CD4-positive, alpha-beta memory T cell (primary cell): ENCODE data around the gene DUSP22. TPM values are rescaled to one million over a fixed set of nuclear protein-coding genes. Genes with fewer than 3 reads are reported as not detected.
A peak's percentile ranks its signal among the peaks of the same experiment; 100 is the strongest.

Experiments
- CTCF ChIA-PET: fragments of 350-600 bp; sonication (Branson Sonifier 250); formaldehyde crosslinking; loops from one replicate; lab custom pipeline; 2021; ENCODE audit warnings: inconsistent platforms; ENCODE audit not compliant: partially characterized antibody; lab: Charles Lee
- POLR2A ChIA-PET: fragments of 350-600 bp; sonication (Branson Sonifier 250); formaldehyde crosslinking; loops from one replicate; lab custom pipeline; 2021; ENCODE audit not compliant: partially characterized antibody; lab: Charles Lee
- DNase-seq, 5 donors: peaks; one replicate each; pipeline versions ENCODE4 v3.0.0 to v3.0.0-alpha.2; 2020 to 2022; ENCODE audit warnings: mixed read lengths in 1 of 5
- H3K27ac ChIP-seq: one replicate; pipeline ENCODE4 v1.7.0; 2013; ENCODE audit warnings: low read depth, low read length
- H3K27me3 ChIP-seq: 2 replicates; pipeline ENCODE4 v1.7.0; 2013; ENCODE audit warnings: mild to moderate bottlenecking, low read length, moderate library complexity; ENCODE audit not compliant: insufficient read depth
- H3K36me3 ChIP-seq: 2 replicates; pipeline ENCODE4 v1.7.0; 2013; ENCODE audit warnings: mild to moderate bottlenecking, low read length, moderate library complexity; ENCODE audit not compliant: insufficient read depth
- H3K4me1 ChIP-seq: 2 replicates; pipeline ENCODE4 v1.7.0; 2013; ENCODE audit warnings: mild to moderate bottlenecking, low read length, moderate library complexity; ENCODE audit not compliant: insufficient read depth
- H3K4me3 ChIP-seq, 2 donors: one replicate each; pipeline ENCODE4 v1.7.0; 2013; ENCODE audit warnings: low read length in 2 of 2, mild to moderate bottlenecking in 1 of 2
- H3K9me3 ChIP-seq, 2 donors: one replicate each; pipeline ENCODE4 v1.7.0; 2013; ENCODE audit warnings: low read length in 2 of 2, control low read depth in 1 of 2; ENCODE audit not compliant: control insufficient read depth in 1 of 2
- H3K27ac Mint-ChIP-seq, 7 donors: one replicate each; pipeline ENCODE4 v1.8.0; 2020 to 2021; ENCODE audit warnings: mixed read lengths in 7 of 7, mild to moderate bottlenecking in 6 of 7, inconsistent platforms in 3 of 7, moderate library complexity in 3 of 7
- H3K27me3 Mint-ChIP-seq, 2 donors: one replicate each; pipeline ENCODE4 v1.8.0; 2020 to 2021; ENCODE audit warnings: mixed read lengths in 2 of 2
- H3K36me3 Mint-ChIP-seq, 2 donors: one replicate each; pipeline ENCODE4 v1.8.0; 2020 to 2021; ENCODE audit warnings: mixed read lengths in 2 of 2, inconsistent platforms in 1 of 2, mild to moderate bottlenecking in 1 of 2
- H3K4me1 Mint-ChIP-seq, 4 donors: one replicate each; pipeline ENCODE4 v1.8.0; 2020 to 2021; ENCODE audit warnings: mixed read lengths in 4 of 4, mild to moderate bottlenecking in 1 of 4
- H3K4me3 Mint-ChIP-seq, 8 donors: one replicate each; pipeline ENCODE4 v1.8.0; 2020 to 2021; ENCODE audit warnings: mixed read lengths in 8 of 8, mild to moderate bottlenecking in 7 of 8, moderate library complexity in 6 of 8, inconsistent platforms in 3 of 8
- H3K9me3 Mint-ChIP-seq, 8 donors: one replicate each; pipeline ENCODE4 v1.8.0; 2020 to 2021; ENCODE audit warnings: mixed read lengths in 8 of 8, mild to moderate bottlenecking in 5 of 8, inconsistent platforms in 3 of 8, moderate library complexity in 1 of 8
- intact Hi-C: fragments of 100-400 bp; cut with micrococcal nuclease; formaldehyde crosslinking; loops from one replicate; pipeline ENCODE4 v1.15.1; 2023
- polyA plus RNA-seq, 2 donors: library from polyadenylated mRNA; unstranded; fragments of 300-500 nt; fragmentation: Illumina TruSeq; gene quantifications; one replicate each; pipeline ENCODE4 v1.2.3, GENCODE V29; 2021
- total RNA-seq, 2 experiments: library from RNA; stranded (reverse); gene quantifications; one replicate each; pipeline ENCODE4 v1.2.3, GENCODE V29; 2021

Gene DUSP22
- total and polyA plus RNA-seq, 4 experiments from 2014 or later = 32.8 to 49.4 (median 38.9) TPM

- POLR2A ChIA-PET = interaction anchor here (0.5 to 7.2 kb wide), 5 partner anchors 13 to 201 kb away, joined by 3 to 60 read pairs (median 5); no protein-coding TSS in a partner anchor
- H3K27me3 Mint-ChIP-seq = peaks cover 6 to 20% of the 10 kb centered on the region in 2 donors
Measured at GRCh38 chr6:389143-389542, 96.9 kb downstream of the DUSP22 start.

GRCh38 chr6:389622-390021, 97.3 kb downstream of the DUSP22 start:
- CTCF ChIA-PET = interaction anchor here (0.6 to 6.3 kb wide), 14 partner anchors 10 to 398 kb away, joined by 3 to 34 read pairs (median 5); no protein-coding TSS in a partner anchor
- H3K36me3 ChIP-seq = no peaks in the 10 kb centered on the region
- Mint-ChIP-seq H3K36me3 (peaks cover 0 to 3% of the 10 kb centered on the region in 2 donors), H3K4me1 (peaks cover 20 to 41% (median 26%) of the 10 kb centered on the region in 4 donors), H3K27ac (peak overlapping the region; percentile 1 to 79 (median 37)), H3K27me3 (peaks cover 6 to 18% of the 10 kb centered on the region in 2 donors), H3K9me3 (no peaks in the 10 kb centered on the region), H3K4me3 (peak overlapping the region; percentile 53 to 94 (median 76))
- DNase-seq = peak in 4 of 5 donors; percentile 45 to 50 (median 47)
- H3K27me3 ChIP-seq = no peaks in the 10 kb centered on the region
- intact Hi-C loops = loop anchor here (1.0 to 10.0 kb wide), 10 partner anchors 15 to 1008 kb away; partner anchors contain the start of genes DUSP22 and EXOC2
- no peak overlapping the region for H3K27ac ChIP-seq
- POLR2A ChIA-PET = interaction anchor here (0.7 to 7.2 kb wide), 5 partner anchors 14 to 201 kb away, joined by 3 to 60 read pairs (median 5); no protein-coding TSS in a partner anchor
- H3K4me1 ChIP-seq = peaks cover 33% of the 10 kb centered on the region
- H3K4me3 ChIP-seq = no peak overlapping the region
- H3K9me3 ChIP-seq = no peaks in the 10 kb centered on the region

More at GRCh38 chr6:389143-389542, 96.9 kb downstream of the DUSP22 start:
- H3K4me3 ChIP-seq = no peak overlapping the region
- no peaks in the 10 kb centered on the region for H3K27me3 ChIP-seq
- H3K4me1 ChIP-seq = peaks cover 28% of the 10 kb centered on the region
- no peaks in the 10 kb centered on the region for H3K9me3 ChIP-seq
- Mint-ChIP-seq H3K9me3 (no peaks in the 10 kb centered on the region), H3K27ac (peak overlapping the region in 1 of 7 donors; percentile 79), H3K36me3 (peaks cover 0 to 3% of the 10 kb centered on the region in 2 donors), H3K4me3 (peak overlapping the region in 3 of 8 donors; percentile 71 to 94 (median 94)), H3K4me1 (peaks cover 19 to 41% (median 25%) of the 10 kb centered on the region in 4 donors)
- intact Hi-C loops = loop anchor here (1.0 to 5.0 kb wide), 6 partner anchors 136 to 1008 kb away; no protein-coding TSS in a partner anchor
- no peaks in the 10 kb centered on the region for H3K36me3 ChIP-seq
- no peak for DNase-seq
- CTCF ChIA-PET = interaction anchor here (0.9 to 6.3 kb wide), 10 partner anchors 15 to 203 kb away, joined by 3 to 34 read pairs (median 6); no protein-coding TSS in a partner anchor
- H3K27ac ChIP-seq = no peak overlapping the region

- Mint-ChIP-seq H3K4me1 (peaks cover 22 to 41% (median 27%) of the 10 kb centered on the region in 4 donors), H3K27ac (peak overlapping the region in 6 of 7 donors; percentile 73 to 90 (median 80)), H3K36me3 (peaks cover 0 to 7% of the 10 kb centered on the region in 2 donors), H3K27me3 (peaks cover 4 to 17% of the 10 kb centered on the region in 2 donors), H3K9me3 (no peaks in the 10 kb centered on the region), H3K4me3 (peak overlapping the region; percentile 92 to 96 (median 94))
- peak in 4 of 5 donors; percentile 21 to 31 (median 22) for DNase-seq
- H3K4me1 ChIP-seq = peaks cover 36% of the 10 kb centered on the region
- peak overlapping the region; percentile 3 to 63 for H3K4me3 ChIP-seq
- no peaks in the 10 kb centered on the region for H3K9me3 ChIP-seq
- intact Hi-C loops = loop anchor here (1.0 to 10.0 kb wide), 6 partner anchors 14 to 304 kb away; partner anchors contain the start of genes DUSP22 and EXOC2
- ChIA-PET CTCF (interaction anchor here (1.0 to 6.3 kb wide), 15 partner anchors 9 to 204 kb away, joined by 3 to 34 read pairs (median 4); no protein-coding TSS in a partner anchor), POLR2A (interaction anchor here (0.8 to 7.2 kb wide), 13 partner anchors 9 to 202 kb away, joined by 3 to 60 read pairs (median 4); no protein-coding TSS in a partner anchor)
- H3K27me3 ChIP-seq = no peaks in the 10 kb centered on the region
- H3K36me3 ChIP-seq = no peaks in the 10 kb centered on the region
- H3K27ac ChIP-seq = no peak overlapping the region
Measured at GRCh38 chr6:390914-391558, 98.7 kb downstream of the DUSP22 start.

GRCh38 chr6:391559-392440, 99.5 kb downstream of the DUSP22 start, which contains the start of gene IRF4:
Gene IRF4 (plus strand): TSS chr6:391752. CDS start chr6:393153, 1,401 bp downstream.
- Histone ChIP-seq H3K4me3 (peak within 1 kb of the TSS; percentile 23 to 63), H3K27ac (peak within 1 kb of the TSS; percentile 32), H3K36me3 (no peaks in the 10 kb centered on the region), H3K4me1 (peaks cover 36% of the 10 kb centered on the region), H3K27me3 (no peaks in the 10 kb centered on the region), H3K9me3 (no peaks in the 10 kb centered on the region)
- Mint-ChIP-seq H3K27me3 (peaks cover 4 to 15% of the 10 kb centered on the region in 2 donors), H3K4me3 (peak within 1 kb of the TSS; percentile 92 to 96 (median 94)), H3K9me3 (no peaks in the 10 kb centered on the region), H3K4me1 (peaks cover 24 to 41% (median 27%) of the 10 kb centered on the region in 4 donors), H3K36me3 (peaks cover 0 to 9% of the 10 kb centered on the region in 2 donors), H3K27ac (peak within 1 kb of the TSS; percentile 57 to 90 (median 80))
- DNase-seq = peak in 3 of 5 donors; percentile 19 to 26 (median 22)
- intact Hi-C loops = loop anchor here (1.0 to 10.0 kb wide), 6 partner anchors 13 to 303 kb away; partner anchors contain the start of genes DUSP22 and EXOC2
- CTCF ChIA-PET = interaction anchor here (0.7 to 6.3 kb wide), 12 partner anchors 12 to 205 kb away, joined by 3 to 34 read pairs (median 4); no protein-coding TSS in a partner anchor
- POLR2A ChIA-PET = interaction anchor here (0.5 to 7.2 kb wide), 18 partner anchors 8 to 198 kb away, joined by 3 to 60 read pairs (median 4); no protein-coding TSS in a partner anchor

- Histone ChIP-seq H3K27ac (peak overlapping the region; percentile 32), H3K9me3 (no peaks in the 10 kb centered on the region), H3K36me3 (no peaks in the 10 kb centered on the region), H3K4me1 (peaks cover 36% of the 10 kb centered on the region), H3K4me3 (peak overlapping the region; percentile 23 to 63), H3K27me3 (no peaks in the 10 kb centered on the region)
- ChIA-PET POLR2A (interaction anchor here (0.7 to 7.2 kb wide), 14 partner anchors 7 to 201 kb away, joined by 3 to 60 read pairs (median 5); no protein-coding TSS in a partner anchor), CTCF (interaction anchor here (0.7 to 6.3 kb wide), 7 partner anchors 11 to 206 kb away, joined by 3 to 34 read pairs (median 5); no protein-coding TSS in a partner anchor)
- H3K27ac Mint-ChIP-seq = peak overlapping the region in 4 of 7 donors; percentile 36 to 78 (median 55)
- peaks cover 4 to 15% of the 10 kb centered on the region in 2 donors for H3K27me3 Mint-ChIP-seq
- peak; percentile 28 to 61 (median 31) for DNase-seq
- H3K36me3 Mint-ChIP-seq = peaks cover 0 to 16% of the 10 kb centered on the region in 2 donors
- H3K4me1 Mint-ChIP-seq = peaks cover 25 to 48% (median 30%) of the 10 kb centered on the region in 4 donors
- intact Hi-C loops = loop anchor here (5.0 to 10.0 kb wide), 2 partner anchors 110 to 302 kb away; partner anchors contain the start of gene EXOC2
- no peaks in the 10 kb centered on the region for H3K9me3 Mint-ChIP-seq
- peak overlapping the region; percentile 89 to 96 (median 94) for H3K4me3 Mint-ChIP-seq
Measured at GRCh38 chr6:392441-393390, 100.4 kb downstream of the DUSP22 start.
